HG03066 (cell line): ENCODE data around the gene UEVLD.

ENCODE experiments used
- ATAC-seq: cut with Tn5 transposase; IDR thresholded peaks from one replicate; pipeline ENCODE4 v1.9.1; 2021; ENCODE audit warnings: low read depth; ENCODE audit not compliant: unreplicated experiment

Gene UEVLD

GRCh38 chr11:18521122-18521521 is 67.4 kb downstream of the UEVLD start:
- no peak for ATAC-seq

GRCh38 chr11:18502352-18502751 is 86.2 kb downstream of the UEVLD start:
- no peak for ATAC-seq

GRCh38 chr11:18501629-18502028 is 86.9 kb downstream of the UEVLD start:
- no peak for ATAC-seq

- ATAC-seq: no peak
These were observed 90.5 kb downstream of the UEVLD start for GRCh38 chr11:18498039-18498438.

GRCh38 chr11:18495703-18496102 is 92.8 kb downstream of the UEVLD start:
- no peak for ATAC-seq

GRCh38 chr11:18495271-18495670 is 93.3 kb downstream of the UEVLD start:
- ATAC-seq: no peak

- no peak for ATAC-seq
These were observed 95.2 kb downstream of the UEVLD start for GRCh38 chr11:18493310-18493709.

GRCh38 chr11:18492888-18493287 is 95.6 kb downstream of the UEVLD start:
- ATAC-seq: no peak

- ATAC-seq: no peak
These were observed 96.6 kb downstream of the UEVLD start for GRCh38 chr11:18491924-18492323.

GRCh38 chr11:18490736-18491485 is 97.6 kb downstream of the UEVLD start:
- no peak for ATAC-seq

GRCh38 chr11:18490319-18490718 is 98.2 kb downstream of the UEVLD start:
- ATAC-seq: no peak

- no peak for ATAC-seq
These were observed 102.5 kb downstream of the UEVLD start for GRCh38 chr11:18485913-18486528.
